Right lung (tissue), 5 donors: ENCODE results near the gene ELAVL1. TPM values are rescaled to one million over a fixed set of nuclear protein-coding genes. Genes with fewer than 3 reads are reported as not detected.
"Not testable (repeated sequence)": the region's sequence is repeated elsewhere in the genome, so short reads cannot be mapped to it uniquely, and the experiment has no call there.

ENCODE experiments used
- DNase-seq, 2 donors: peaks; one replicate each; pipeline ENCODE4 v3.0.0-alpha.2; 2013
- polyA plus RNA-seq, 5 donors: library from polyadenylated mRNA; unstranded; fragments of 120-200 nt; gene quantifications; one replicate each; pipeline versions ENCODE4 v1.2.1 to v1.2.3, GENCODE V29; 2013; ENCODE audit warnings: inconsistent platforms in 1 of 5, low replicate concordance in 1 of 5; ENCODE audit not compliant: insufficient read length in 5 of 5, insufficient read depth in 1 of 5

The ELAVL1 gene
- polyA plus RNA-seq, 5 donors = 61.2 to 70.9 (median 66.1) TPM

- no peak for DNase-seq
These were observed 62.4 kb downstream of the ELAVL1 start for GRCh38 chr19:7942981-7943443.

GRCh38 chr19:7941895-7942596, 63.4 kb downstream of the ELAVL1 start:
- DNase-seq = no peak

GRCh38 chr19:7940841-7941240, 64.6 kb downstream of the ELAVL1 start:
- DNase-seq = no peak

GRCh38 chr19:7934766-7935165, 70.7 kb downstream of the ELAVL1 start:
- DNase-seq = no peak

GRCh38 chr19:7933828-7934725, 71.4 kb downstream of the ELAVL1 start:
- DNase-seq = no peak

- DNase-seq = no peak
These were observed 72.0 kb downstream of the ELAVL1 start for GRCh38 chr19:7933411-7933810.

GRCh38 chr19:7932930-7933300, 72.5 kb downstream of the ELAVL1 start:
- DNase-seq = no peak

- DNase-seq = no peak
These were observed 73.0 kb downstream of the ELAVL1 start for GRCh38 chr19:7932276-7932929.

- no peak for DNase-seq
These were observed 74.0 kb downstream of the ELAVL1 start for GRCh38 chr19:7931221-7932061.

GRCh38 chr19:7930765-7931164, 74.7 kb downstream of the ELAVL1 start:
- no peak for DNase-seq

- not testable (repeated sequence) for DNase-seq
These were observed 75.4 kb downstream of the ELAVL1 start for GRCh38 chr19:7930030-7930429.

- DNase-seq = no peak
These were observed 76.4 kb downstream of the ELAVL1 start for GRCh38 chr19:7928741-7929701.

GRCh38 chr19:7928334-7928706, 77.1 kb downstream of the ELAVL1 start:
- no peak for DNase-seq

- DNase-seq = no peak
These were observed 77.7 kb downstream of the ELAVL1 start for GRCh38 chr19:7927605-7928333.

- DNase-seq = no peak
These were observed 78.5 kb downstream of the ELAVL1 start for GRCh38 chr19:7926727-7927604.

GRCh38 chr19:7926021-7926726, 79.3 kb downstream of the ELAVL1 start, which contains the start of gene CTXN1:
CTXN1 (minus strand) TSS chr19:7926135; CDS start chr19:7925538, 597 bp downstream.
- DNase-seq = no peak

- no peak for DNase-seq
These were observed 80.1 kb downstream of the ELAVL1 start for GRCh38 chr19:7925171-7925851.
